ENCODE measurements around the gene CHCHD4. TPM values are rescaled to one million over a fixed set of nuclear protein-coding genes. Genes with fewer than 3 reads are reported as not detected.

CHCHD4 gene
- total and polyA plus RNA-seq, 10 of the 15 experiments (the other 5 are each of a cell fraction or from before 2014, with no cell fraction given) = 21.0 to 46.8 (median 29.0) TPM

DNA sequence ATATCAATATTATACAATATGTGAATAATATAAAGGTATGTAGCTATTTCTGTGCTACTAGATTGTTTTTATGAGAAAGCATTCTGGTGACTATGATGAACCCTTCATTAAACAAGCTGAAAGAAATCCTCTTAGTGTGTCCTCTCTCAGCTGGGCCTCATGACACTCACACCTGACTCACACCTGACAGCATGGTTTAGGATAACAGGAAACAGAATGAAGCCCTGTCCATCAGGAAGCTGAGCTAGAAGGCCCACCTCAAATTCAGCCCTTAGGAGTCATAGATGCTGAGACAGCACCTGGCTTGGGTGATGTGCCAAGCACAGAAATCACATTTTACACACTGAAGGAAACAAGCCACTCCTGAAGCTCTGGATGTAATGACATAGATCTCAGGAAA lies 30.8 kb downstream of the CHCHD4 start:
- no peak for FAIRE-seq
- no TSS peak for BruUV-seq (replicated peaks)

More for the DNA sequence above, 30.8 kb downstream of the CHCHD4 start:
- ATAC-seq = no peak
- TF ChIP-seq, protein P1, sequence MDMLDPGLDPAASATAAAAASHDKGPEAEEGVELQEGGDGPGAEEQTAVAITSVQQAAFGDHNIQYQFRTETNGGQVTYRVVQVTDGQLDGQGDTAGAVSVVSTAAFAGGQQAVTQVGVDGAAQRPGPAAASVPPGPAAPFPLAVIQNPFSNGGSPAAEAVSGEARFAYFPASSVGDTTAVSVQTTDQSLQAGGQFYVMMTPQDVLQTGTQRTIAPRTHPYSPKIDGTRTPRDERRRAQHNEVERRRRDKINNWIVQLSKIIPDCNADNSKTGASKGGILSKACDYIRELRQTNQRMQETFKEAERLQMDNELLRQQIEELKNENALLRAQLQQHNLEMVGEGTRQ (IDR thresholded peaks at IDR 0.05; ENCODE audit: borderline replicate concordance, low read depth, low read length) = no peak
- TF ChIP-seq IRF4 (IDR thresholded peaks at IDR 0.05; ENCODE audit: low read depth, low read length) (no peak), RAD51 (IDR thresholded peaks at IDR 0.05) (no peak), ZBTB11 (CRISPR knock-in tag; IDR thresholded peaks at IDR 0.05) (no peak), FOXK2 (IDR thresholded peaks at IDR 0.05) (no peak), MEF2B (IDR thresholded peaks at IDR 0.05; ENCODE audit: partially characterized antibody, poor library complexity, severe bottlenecking) (no peak), STAT1 (conservative IDR thresholded peaks at IDR 0.05) (no peak), LARP7 (IDR thresholded peaks at IDR 0.05) (no peak), USF1 (IDR thresholded peaks at IDR 0.05; ENCODE audit: borderline replicate concordance, extremely low read length, insufficient read depth, low read depth, low read length) (no peak), IKZF1 (conservative IDR thresholded peaks at IDR 0.05) (no peak), YY1 (IDR thresholded peaks at IDR 0.05; ENCODE audit: low read depth, low read length) (no peak)
- TF ChIP-seq, protein P2, sequence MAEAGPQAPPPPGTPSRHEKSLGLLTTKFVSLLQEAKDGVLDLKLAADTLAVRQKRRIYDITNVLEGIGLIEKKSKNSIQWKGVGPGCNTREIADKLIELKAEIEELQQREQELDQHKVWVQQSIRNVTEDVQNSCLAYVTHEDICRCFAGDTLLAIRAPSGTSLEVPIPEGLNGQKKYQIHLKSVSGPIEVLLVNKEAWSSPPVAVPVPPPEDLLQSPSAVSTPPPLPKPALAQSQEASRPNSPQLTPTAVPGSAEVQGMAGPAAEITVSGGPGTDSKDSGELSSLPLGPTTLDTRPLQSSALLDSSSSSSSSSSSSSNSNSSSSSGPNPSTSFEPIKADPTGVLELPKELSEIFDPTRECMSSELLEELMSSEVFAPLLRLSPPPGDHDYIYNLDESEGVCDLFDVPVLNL (IDR thresholded peaks at IDR 0.05; ENCODE audit: low read depth, low read length) = no peak
- no peaks in the 10 kb centered on the region for H3K36me3 ChIP-seq (ENCODE audit: control insufficient read depth in 2 of 2, insufficient read depth in 2 of 2, low read length in 1 of 2)
- no peak overlapping the region for H3K4me2 ChIP-seq (ENCODE audit: control insufficient read depth, insufficient read depth)
- no peak overlapping the region for H3K4me3 ChIP-seq
- H3K9me3 ChIP-seq (replicated peaks; ENCODE audit: control insufficient read depth, insufficient read depth, low read length) = no peaks in the 10 kb centered on the region
- ChIA-PET POLR2A (no interaction called here), CTCF (interaction anchor here (1.0 kb wide), 2 partner anchors 110 to 197 kb away, joined by 3 to 6 read pairs; no protein-coding TSS in a partner anchor), SMC1A (ENCODE audit: uncharacterized antibody, unreplicated experiment) (no interaction called here), RAD21 (ENCODE audit: unreplicated experiment) (no interaction called here)
- in situ Hi-C loops (cut with MboI) = no loop called here
- intact Hi-C loops (cut with micrococcal nuclease; ENCODE audit: unreplicated experiment) = no loop called here
- H3K4me1 ChIP-seq (ENCODE audit: control insufficient read depth, insufficient read depth, low read length) = no peaks in the 10 kb centered on the region
- H4K20me1 ChIP-seq (ENCODE audit: control insufficient read depth, insufficient read depth) = no peaks in the 10 kb centered on the region
- no peak overlapping the region for H3K27ac ChIP-seq (ENCODE audit: control insufficient read depth, insufficient read depth)
- no peak for DNase-seq (ENCODE audit: low read depth, low spot score)
- H3K79me2 ChIP-seq (ENCODE audit: control insufficient read depth, insufficient read depth, low read length) = no peaks in the 10 kb centered on the region
- H3K27me3 ChIP-seq (replicated peaks in 1 of 2; ENCODE audit: control insufficient read depth in 2 of 2, insufficient read depth in 2 of 2, low read length in 1 of 2) = no peaks in the 10 kb centered on the region; a peak in 1 of 4 replicates
- H2AFZ ChIP-seq (ENCODE audit: control insufficient read depth, low read depth, low read length) = no peak overlapping the region
- no peak overlapping the region for H3K9ac ChIP-seq (ENCODE audit: control insufficient read depth, insufficient read depth, low read length)

All from GM12878 (cell line).